IMR-90 (cell line): ENCODE results near the gene TBC1D16. TPM values are rescaled to one million over a fixed set of nuclear protein-coding genes. Genes with fewer than 3 reads are reported as not detected.
A peak's percentile ranks its signal among the peaks of the same experiment; 100 is the strongest.

Source experiments
- ATAC-seq: fragments of 200-7000 bp; cut with Tn5 transposase; 2 replicates; pipeline ENCODE4 v1.9.1; 2020; ENCODE audit warnings: low read depth, mild to moderate bottlenecking, moderate library complexity
- BruUV-seq: library from RNA; stranded (reverse); fragments of 400-500 nt; replicated peaks from 2 replicates; lab custom pipeline; 2021; lab: Mats Ljungman, UMichigan
- CTCF ChIA-PET: fragments of 300-600 bp; formaldehyde crosslinking; extraction: SDS; loops from one replicate; lab custom pipeline; 2021; ENCODE audit warnings: antibody characterized with exemption; lab: Yijun Ruan, JAX
- POLR2A ChIA-PET: fragments of 300-600 bp; sonication (Branson Sonifier 250); formaldehyde crosslinking; loops from one replicate; lab custom pipeline; 2022; ENCODE audit warnings: antibody characterized with exemption; ENCODE audit not compliant: unreplicated experiment; lab: Charles Lee
- DNase-seq: peaks from one replicate; pipeline ENCODE4 v3.0.0; 2013
- H2AFZ ChIP-seq: replicated peaks from 2 replicates; pipeline ENCODE3; 2013; ENCODE audit warnings: low read length, mild to moderate bottlenecking; ENCODE audit not compliant: poor library complexity
- H2AK5ac ChIP-seq: 2 replicates; pipeline ENCODE4 v1.6.1; 2013; ENCODE audit warnings: low read depth, low read length, inconsistent platforms
- H2AK9ac ChIP-seq: replicated peaks from 2 replicates; pipeline ENCODE3; 2013; ENCODE audit warnings: mild to moderate bottlenecking, low read depth, low read length, moderate library complexity; ENCODE audit not compliant: poor library complexity
- H2BK120ac ChIP-seq: 2 replicates; pipeline ENCODE4 v1.6.1; 2013; ENCODE audit warnings: low read depth, low read length, inconsistent platforms
- H2BK15ac ChIP-seq: 3 replicates; pipeline ENCODE4 v1.6.1; 2013; ENCODE audit warnings: low read depth, low read length, inconsistent platforms
- H2BK20ac ChIP-seq: 2 replicates; pipeline ENCODE4 v1.6.1; 2013; ENCODE audit warnings: low read depth, mild to moderate bottlenecking, inconsistent platforms, low read length, moderate library complexity
- H2BK5ac ChIP-seq: 2 replicates; pipeline ENCODE4 v1.6.1; 2013; ENCODE audit warnings: mild to moderate bottlenecking, low read depth, low read length, inconsistent platforms; ENCODE audit not compliant: poor library complexity, severe bottlenecking
- H3K14ac ChIP-seq: replicated peaks from 2 replicates; pipeline ENCODE4 v1.6.1; 2013; ENCODE audit warnings: low read depth, low read length, inconsistent platforms
- H3K18ac ChIP-seq: 2 replicates; pipeline ENCODE4 v1.6.1; 2013; ENCODE audit warnings: low read depth, low read length, control low read depth
- H3K23ac ChIP-seq: 2 replicates; pipeline ENCODE4 v1.6.1; 2013; ENCODE audit warnings: low read depth, low read length, inconsistent platforms
- H3K27ac ChIP-seq: 2 replicates; pipeline ENCODE4 v1.5.1; 2013; ENCODE audit warnings: mild to moderate bottlenecking, control low read depth, low read length; ENCODE audit not compliant: insufficient read depth
- H3K27me3 ChIP-seq: 2 replicates; pipeline ENCODE4 v1.6.1; 2013; ENCODE audit warnings: low read length; ENCODE audit not compliant: control insufficient read depth, insufficient read depth
- H3K36me3 ChIP-seq: 2 replicates; pipeline ENCODE4 v1.6.1; 2013; ENCODE audit warnings: low read length, mixed read lengths; ENCODE audit not compliant: control insufficient read depth, insufficient read depth
- H3K4ac ChIP-seq: 2 replicates; pipeline ENCODE4 v1.6.1; 2013; ENCODE audit warnings: low read depth, low read length, inconsistent platforms
- H3K4me1 ChIP-seq: 2 replicates; pipeline ENCODE4 v1.6.1; 2013; ENCODE audit warnings: low read length, mixed read lengths; ENCODE audit not compliant: control insufficient read depth, insufficient read depth
- H3K4me2 ChIP-seq: 2 replicates; pipeline ENCODE4 v1.6.1; 2013; ENCODE audit warnings: low read depth, mild to moderate bottlenecking, control low read depth, low read length, moderate library complexity
- H3K4me3 ChIP-seq: 2 replicates; pipeline ENCODE4 v1.5.1; 2013; ENCODE audit warnings: low read depth, mild to moderate bottlenecking, control low read depth, low read length, moderate library complexity; ENCODE audit not compliant: insufficient read depth
- H3K56ac ChIP-seq: 2 replicates; pipeline ENCODE4 v1.6.1; 2013; ENCODE audit warnings: low read length, inconsistent platforms; ENCODE audit not compliant: insufficient read depth; ENCODE audit errors: extremely low read depth
- H3K79me1 ChIP-seq, 2 experiments: 2 replicates each; pipeline ENCODE4 v1.6.1; 2013; ENCODE audit warnings: low read length in 2 of 2, inconsistent platforms in 1 of 2, low read depth in 1 of 2
- H3K9ac ChIP-seq: 2 replicates; pipeline ENCODE4 v1.6.1; 2013; ENCODE audit warnings: low read depth, low read length, control low read depth
- H3K9me1 ChIP-seq: 2 replicates; pipeline ENCODE4 v1.6.1; 2013; ENCODE audit warnings: low read length, inconsistent platforms; ENCODE audit not compliant: insufficient read depth
- H3K9me3 ChIP-seq: 2 replicates; pipeline ENCODE4 v1.6.1; 2013; ENCODE audit warnings: low read length; ENCODE audit not compliant: control insufficient read depth, insufficient read depth
- H4K20me1 ChIP-seq: 2 replicates; pipeline ENCODE4 v1.6.1; 2013; ENCODE audit warnings: low read length, inconsistent platforms; ENCODE audit not compliant: insufficient read depth
- H4K5ac ChIP-seq: 2 replicates; pipeline ENCODE4 v1.6.1; 2013; ENCODE audit warnings: mild to moderate bottlenecking, low read depth, low read length, control low read depth
- H4K8ac ChIP-seq, 2 experiments: 2 replicates each; pipeline ENCODE4 v1.6.1; 2013; ENCODE audit warnings: low read depth in 2 of 2, low read length in 2 of 2, control low read depth in 1 of 2, inconsistent platforms in 1 of 2
- H4K91ac ChIP-seq: 2 replicates; pipeline ENCODE4 v1.6.1; 2013; ENCODE audit warnings: low read depth, low read length, inconsistent platforms; ENCODE audit not compliant: insufficient read depth
- BHLHE40 ChIP-seq: fragments of 150-350 bp; IDR thresholded peaks from 2 replicates; pipeline ENCODE4 v1.6.1; 2016; ENCODE audit warnings: mild to moderate bottlenecking, low read depth, low read length
- CEBPB ChIP-seq: IDR thresholded peaks from 2 replicates; pipeline ENCODE4 v1.6.1; 2012; ENCODE audit warnings: low read depth, low read length, improper control_type of control experiment
- CHD1 ChIP-seq: IDR thresholded peaks from 2 replicates; pipeline ENCODE4 v1.6.1; 2012; ENCODE audit warnings: low read depth, low read length, improper control_type of control experiment
- CTCF ChIP-seq: conservative IDR thresholded peaks from 2 replicates; pipeline ENCODE4 v1.5.1; 2012; ENCODE audit warnings: mild to moderate bottlenecking, low read depth, low read length, improper control_type of control experiment
- ELK1 ChIP-seq: fragments of 150-350 bp; IDR thresholded peaks from 2 replicates; pipeline ENCODE4 v1.6.1; 2016; ENCODE audit warnings: low read depth, mild to moderate bottlenecking, low read length, moderate library complexity, borderline replicate concordance
- FOS ChIP-seq: fragments of 150-350 bp; IDR thresholded peaks from 2 replicates; pipeline ENCODE4 v1.6.1; 2016; ENCODE audit warnings: low read depth, low read length
- MAFK ChIP-seq: IDR thresholded peaks from 2 replicates; pipeline ENCODE4 v1.6.1; 2012; ENCODE audit warnings: low read depth, low read length, improper control_type of control experiment
- MAZ ChIP-seq: IDR thresholded peaks from 2 replicates; pipeline ENCODE4 v1.6.1; 2012; ENCODE audit warnings: low read depth, mild to moderate bottlenecking, low read length, improper control_type of control experiment, moderate library complexity, borderline replicate concordance
- MXI1 ChIP-seq: IDR thresholded peaks from 2 replicates; pipeline ENCODE4 v1.6.1; 2012; ENCODE audit warnings: low read depth, mild to moderate bottlenecking, low read length, moderate library complexity, borderline replicate concordance
- NFE2L2 ChIP-seq: fragments of 150-350 bp; IDR thresholded peaks from 2 replicates; pipeline ENCODE4 v1.6.1; 2016; ENCODE audit warnings: low read depth, mild to moderate bottlenecking, low read length
- POLR2A ChIP-seq: IDR thresholded peaks from 2 replicates; pipeline ENCODE4 v1.6.1; 2012; ENCODE audit warnings: mild to moderate bottlenecking, low read depth, low read length
- RAD21 ChIP-seq: IDR thresholded peaks from 2 replicates; pipeline ENCODE4 v1.6.1; 2012; ENCODE audit warnings: low read length, improper control_type of control experiment
- RFX5 ChIP-seq: IDR thresholded peaks from 2 replicates; pipeline ENCODE4 v1.8.0; 2012; ENCODE audit warnings: low read depth, mild to moderate bottlenecking, low read length, moderate library complexity
- USF2 ChIP-seq: fragments of 150-350 bp; IDR thresholded peaks from 2 replicates; pipeline ENCODE4 v1.6.1; 2017; ENCODE audit warnings: mild to moderate bottlenecking, antibody characterized with exemption, low read length, low read depth
- WGBS, 2 experiments: methylation state at CpG; one replicate each; pipeline versions ENCODE4 v1.1.5 to v1.1.7; 2013; ENCODE audit warnings: missing lambda C conversion rate in 2 of 2; ENCODE audit not compliant: insufficient read length in 1 of 2; ENCODE audit errors: extremely low coverage in 2 of 2; 5-methylcytosine and 5-hydroxymethylcytosine counted together
- dilution Hi-C: fragments of 300-500 bp; cut with HindIII; formaldehyde crosslinking; loops from one replicate; pipeline ENCODE4 v1.14.3; 2018; ENCODE audit warnings: low sequenced_read_pairs; ENCODE audit not compliant: unreplicated experiment
- in situ Hi-C: fragments of 300-500 bp; cut with MboI; formaldehyde crosslinking; loops from 3 replicates; pipeline ENCODE4 v1.14.3; 2019; ENCODE audit warnings: low sequenced_read_pairs, inconsistent platforms, mixed read lengths
- intact Hi-C: fragments of 100-400 bp; cut with micrococcal nuclease; formaldehyde crosslinking; loops from 2 replicates; pipeline ENCODE4 v1.10.0; 2022
- polyA plus RNA-seq, 3 experiments: library from polyadenylated mRNA; depleted of rRNA; stranded (reverse); fragments of >200 nt; gene quantifications; 2 replicates each; pipeline ENCODE4 v1.2.3, GENCODE V29; 2012; ENCODE audit warnings: low replicate concordance in 1 of 3
- total RNA-seq: library from RNA; depleted of rRNA; stranded (reverse); fragments of >200 nt; gene quantifications from 2 replicates; pipeline ENCODE4 v1.2.3, GENCODE V29; 2012

TBC1D16 gene
- total and polyA plus RNA-seq, 2 of the 4 experiments (the other 2 are of a cell fraction): 10.1 to 16.7 TPM

GRCh38 chr17:79991924-79992648, 43.6 kb downstream of the TBC1D16 start:
- Histone ChIP-seq H3K36me3 (0 out of 2 replicates have a peak, but pooled peaks cover 2% of the 10 kb centered on the region), H2AK5ac (peak overlapping the region; percentile 100), H3K9ac (peak overlapping the region; percentile 35; the same call in 1 of the 2 replicates), H3K14ac (peak overlapping the region; percentile 97), H2BK15ac (peak overlapping the region; percentile 99; the same call in 2 of the 3 replicates), H3K79me1 (peaks cover 5 to 39% of the 10 kb centered on the region in 2 experiments; a peak in 3 of 4 replicates), H3K4me2 (peak overlapping the region; percentile 78), H3K18ac (peak overlapping the region; percentile 81), H4K5ac (peak overlapping the region; percentile 63), H4K91ac (peak overlapping the region; percentile 98), H2BK5ac (peak overlapping the region; percentile 57), H3K27ac (peak overlapping the region; percentile 61), H3K56ac (peak overlapping the region; percentile 21; the same call in 1 of the 2 replicates), H3K4me3 (peak overlapping the region; percentile 9; the same call in 1 of the 2 replicates), H4K20me1 (peaks cover 6% of the 10 kb centered on the region), H2AK9ac (peak overlapping the region; percentile 96), H3K23ac (peak overlapping the region; percentile 91; the same call in 1 of the 2 replicates), H2BK20ac (peak overlapping the region; percentile 99), H4K8ac (peak overlapping the region; percentile 73 to 96; a peak in 2 of 4 replicates), H3K9me1 (peaks cover 21% of the 10 kb centered on the region), H2AFZ (peak overlapping the region; percentile 77), H3K4me1 (peaks cover 34% of the 10 kb centered on the region), H3K9me3 (no peaks in the 10 kb centered on the region), H3K27me3 (no peaks in the 10 kb centered on the region), H2BK120ac (peak overlapping the region; percentile 96), H3K4ac (peak overlapping the region; percentile 99)
- in situ Hi-C loops (no loop called here), dilution Hi-C loops (no loop called here), intact Hi-C loops (loop anchor here (1.0 to 5.0 kb wide), 4 partner anchors 153 to 600 kb away; partner anchors contain the start of gene CBX4)
- ChIA-PET POLR2A (interaction anchor here (0.6 kb wide), 1 partner anchor 19 kb away, joined by 6 read pairs; no protein-coding TSS in a partner anchor), CTCF (interaction anchor here (0.6 to 0.9 kb wide), 2 partner anchors 162 to 174 kb away, joined by 3 read pairs; no protein-coding TSS in a partner anchor)
- no TSS peak for BruUV-seq
- DNase-seq (peak; percentile 38), ATAC-seq (peak; percentile 27)
- 6% methylated on average over 30 of the region's 44 CpGs; no CpG with 5 or more reads in 1 of the 2 experiments for WGBS, 2 experiments
- TF ChIP-seq NFE2L2: no peak
- TF ChIP-seq BHLHE40: no peak
- TF ChIP-seq ELK1: no peak
- no peak for TF ChIP-seq CEBPB
- TF ChIP-seq MAFK: no peak
- no peak for TF ChIP-seq CTCF
- no peak for TF ChIP-seq MXI1
- no peak for TF ChIP-seq MAZ
- no peak for TF ChIP-seq CHD1
- no peak for TF ChIP-seq RFX5
- TF ChIP-seq FOS: no peak
- TF ChIP-seq RAD21: no peak
- no peak for TF ChIP-seq POLR2A
- no peak for TF ChIP-seq USF2
